ENCODE data around the gene CPEB3.

DNA sequence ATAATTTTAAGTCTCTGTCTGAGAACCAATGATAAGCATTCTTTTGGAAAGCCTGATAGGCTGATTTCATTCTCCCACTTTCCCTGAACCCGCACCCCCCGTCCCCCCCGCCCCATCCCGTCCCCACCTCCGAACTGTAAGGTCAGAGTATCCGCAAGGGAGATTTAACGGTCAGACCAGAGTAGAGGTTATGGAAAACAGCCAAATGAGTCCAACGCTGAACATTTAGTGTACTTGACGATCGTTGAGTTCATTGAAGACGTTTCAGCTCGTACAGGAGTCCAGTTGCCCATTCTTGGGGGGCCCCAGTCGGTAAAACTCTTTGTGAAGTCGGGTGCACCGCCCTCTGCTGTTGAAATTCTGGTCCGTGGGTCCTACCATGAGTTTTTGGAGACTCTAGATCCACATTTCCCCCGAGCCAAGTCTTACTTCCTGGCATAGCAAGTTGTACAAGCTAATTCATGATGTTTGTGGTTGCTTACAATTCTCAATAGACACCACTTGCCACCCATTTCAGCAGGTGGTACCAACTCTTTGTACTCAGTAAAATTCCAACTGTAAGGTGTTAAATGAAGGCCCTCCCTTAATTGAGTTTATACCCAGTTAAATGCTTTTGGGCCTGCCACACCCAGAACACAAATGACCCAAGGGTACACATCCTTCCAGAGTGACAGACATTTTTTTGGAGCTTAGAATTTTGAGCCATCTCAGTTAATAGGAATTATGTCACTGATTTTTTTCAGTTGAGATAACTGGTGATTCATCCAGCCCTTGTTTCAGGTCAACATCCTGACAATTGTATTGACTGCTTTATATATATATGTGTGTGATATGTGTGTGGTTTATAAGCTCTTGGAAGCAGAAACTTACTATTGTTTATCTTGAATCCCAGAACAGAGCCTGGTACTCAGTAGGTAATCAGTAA, 1.3 kb upstream of the CPEB3 start:
- no peak for TF ChIP-seq EZH2 (IDR thresholded peaks at IDR 0.05)
- TF ChIP-seq POLR2AphosphoS5 (IDR thresholded peaks at IDR 0.05; ENCODE audit: borderline replicate concordance, low read depth, low read length) = no peak
